ENCODE measurements around the gene DNAH6. TPM values are rescaled to one million over a fixed set of nuclear protein-coding genes. Genes with fewer than 3 reads are reported as not detected.

Gene DNAH6
- total RNA-seq, 2 donors from 2014 or later: 0.24 to 0.30 TPM

DNA sequence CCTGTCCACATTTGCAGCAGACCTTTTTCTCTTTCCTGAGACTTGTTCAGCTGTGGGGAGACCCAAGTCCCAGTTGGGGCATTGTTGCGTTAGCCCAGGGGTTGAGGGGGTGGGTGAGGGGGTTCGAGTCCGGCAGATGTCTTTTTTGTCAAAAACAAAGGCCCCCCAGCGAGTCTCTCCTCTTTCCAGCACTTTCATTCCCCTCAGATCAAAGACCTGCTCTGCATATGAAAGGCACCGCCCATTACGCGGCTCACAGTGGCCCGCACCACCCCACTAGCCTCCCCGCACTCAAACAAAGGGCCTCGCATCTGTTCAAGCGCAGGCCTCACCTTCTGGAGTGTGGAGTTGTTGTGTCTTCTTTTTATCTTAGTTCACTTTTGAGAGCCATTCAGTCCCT, 339.4 kb downstream of the DNAH6 start:
- DNase-seq (ENCODE audit: low spot score): no peak
- no peaks in the 10 kb centered on the region for H3K9me3 ChIP-seq
- TF ChIP-seq, protein P1, sequence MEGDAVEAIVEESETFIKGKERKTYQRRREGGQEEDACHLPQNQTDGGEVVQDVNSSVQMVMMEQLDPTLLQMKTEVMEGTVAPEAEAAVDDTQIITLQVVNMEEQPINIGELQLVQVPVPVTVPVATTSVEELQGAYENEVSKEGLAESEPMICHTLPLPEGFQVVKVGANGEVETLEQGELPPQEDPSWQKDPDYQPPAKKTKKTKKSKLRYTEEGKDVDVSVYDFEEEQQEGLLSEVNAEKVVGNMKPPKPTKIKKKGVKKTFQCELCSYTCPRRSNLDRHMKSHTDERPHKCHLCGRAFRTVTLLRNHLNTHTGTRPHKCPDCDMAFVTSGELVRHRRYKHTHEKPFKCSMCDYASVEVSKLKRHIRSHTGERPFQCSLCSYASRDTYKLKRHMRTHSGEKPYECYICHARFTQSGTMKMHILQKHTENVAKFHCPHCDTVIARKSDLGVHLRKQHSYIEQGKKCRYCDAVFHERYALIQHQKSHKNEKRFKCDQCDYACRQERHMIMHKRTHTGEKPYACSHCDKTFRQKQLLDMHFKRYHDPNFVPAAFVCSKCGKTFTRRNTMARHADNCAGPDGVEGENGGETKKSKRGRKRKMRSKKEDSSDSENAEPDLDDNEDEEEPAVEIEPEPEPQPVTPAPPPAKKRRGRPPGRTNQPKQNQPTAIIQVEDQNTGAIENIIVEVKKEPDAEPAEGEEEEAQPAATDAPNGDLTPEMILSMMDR (IDR thresholded peaks at IDR 0.05): no peak

DNA sequence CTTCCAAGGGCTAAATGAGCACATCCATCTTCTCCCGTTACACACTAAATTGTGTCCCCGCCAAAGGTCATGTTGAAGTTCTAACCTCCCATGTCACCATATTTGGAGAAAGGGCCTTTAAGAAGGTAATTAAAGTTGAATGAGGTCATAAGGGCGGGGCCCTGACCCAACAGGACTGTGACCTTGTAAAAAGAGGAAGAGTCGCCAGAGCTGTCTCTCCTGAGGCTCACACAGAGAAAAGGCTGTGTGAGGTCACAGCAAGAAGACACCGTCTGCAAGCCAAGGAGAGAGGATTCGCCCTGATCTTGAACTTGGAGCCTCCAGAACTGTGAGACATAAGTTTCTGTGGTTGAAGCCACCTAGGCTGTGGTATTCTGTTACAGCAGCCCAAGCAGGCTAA, 340.5 kb downstream of the DNAH6 start:
- no peak overlapping the region for H3K27ac ChIP-seq
- TF ChIP-seq, protein P1 (IDR thresholded peaks at IDR 0.05): no peak
- no peaks in the 10 kb centered on the region for H3K36me3 ChIP-seq
- no peaks in the 10 kb centered on the region for H3K27me3 ChIP-seq
- H3K4me1 ChIP-seq: no peaks in the 10 kb centered on the region
- H3K9me3 ChIP-seq: no peaks in the 10 kb centered on the region
- DNase-seq (ENCODE audit: low spot score): no peak
- no peak overlapping the region for H3K4me3 ChIP-seq

More for the DNA sequence above, 339.4 kb downstream of the DNAH6 start:
- H3K4me3 ChIP-seq: no peak overlapping the region
- H3K27me3 ChIP-seq: no peaks in the 10 kb centered on the region
- no peak overlapping the region for H3K27ac ChIP-seq
- H3K4me1 ChIP-seq: no peaks in the 10 kb centered on the region
- no peaks in the 10 kb centered on the region for H3K36me3 ChIP-seq

DNA sequence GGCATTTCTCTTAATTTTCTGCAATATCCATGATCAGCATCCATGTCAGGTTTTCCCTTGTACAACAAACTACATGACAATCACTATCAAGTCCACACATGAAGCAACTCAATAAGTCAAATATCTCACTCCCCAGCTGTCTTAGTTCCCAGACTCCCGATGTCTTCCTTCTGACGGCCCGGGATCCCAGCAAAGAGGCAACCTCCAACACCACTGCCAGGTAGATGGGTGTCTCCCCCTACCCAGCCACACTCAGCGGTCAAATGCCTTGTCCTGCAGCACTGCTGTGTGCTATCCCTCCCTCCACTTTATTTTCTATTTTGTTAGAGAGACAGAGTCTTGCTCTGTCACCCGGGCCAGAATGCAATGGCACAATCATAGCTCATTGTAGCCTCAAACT, 341.3 kb downstream of the DNAH6 start:
- H3K36me3 ChIP-seq: no peaks in the 10 kb centered on the region
- no peaks in the 10 kb centered on the region for H3K9me3 ChIP-seq
- DNase-seq (ENCODE audit: low spot score): no peak
- H3K4me1 ChIP-seq: no peaks in the 10 kb centered on the region
- TF ChIP-seq, protein P1 (IDR thresholded peaks at IDR 0.05): no peak
- H3K27ac ChIP-seq: no peak overlapping the region
- H3K27me3 ChIP-seq: no peaks in the 10 kb centered on the region
- H3K4me3 ChIP-seq: no peak overlapping the region

- Histone ChIP-seq H3K27me3 (no peaks in the 10 kb centered on the region), H3K4me1 (no peaks in the 10 kb centered on the region), H3K9me3 (no peaks in the 10 kb centered on the region), H3K4me3 (no peak overlapping the region), H3K27ac (no peak overlapping the region), H3K36me3 (no peaks in the 10 kb centered on the region)
- TF ChIP-seq, protein P1 (IDR thresholded peaks at IDR 0.05): no peak
- no peak for DNase-seq (ENCODE audit: low spot score)
These were observed 341.8 kb downstream of the DNAH6 start for GRCh38 chr2:84858123-84858522.

- Histone ChIP-seq H3K4me1 (no peaks in the 10 kb centered on the region), H3K27ac (no peak overlapping the region), H3K36me3 (no peaks in the 10 kb centered on the region), H3K4me3 (no peak overlapping the region), H3K9me3 (no peaks in the 10 kb centered on the region), H3K27me3 (no peaks in the 10 kb centered on the region)
- DNase-seq (ENCODE audit: low spot score): no peak
- TF ChIP-seq, protein P1 (IDR thresholded peaks at IDR 0.05): no peak
These were observed 342.6 kb downstream of the DNAH6 start for GRCh38 chr2:84858937-84859336.

GRCh38 chr2:84861539-84861938, 345.2 kb downstream of the DNAH6 start:
- TF ChIP-seq, protein P1 (IDR thresholded peaks at IDR 0.05): no peak
- Histone ChIP-seq H3K4me3 (no peak overlapping the region), H3K27me3 (no peaks in the 10 kb centered on the region), H3K27ac (no peak overlapping the region), H3K9me3 (no peaks in the 10 kb centered on the region), H3K4me1 (no peaks in the 10 kb centered on the region), H3K36me3 (no peaks in the 10 kb centered on the region)
- DNase-seq (ENCODE audit: low spot score): no peak
